Activated gamma-delta T cell (primary cell): ENCODE measurements around the gene SSR3.

Experiments
- DNase-seq: peaks from one replicate; lab custom pipeline; 2025; lab: John Stamatoyannopoulos, UW

SSR3 gene

GRCh38 chr3:156536524-156537316 lies 18.2 kb downstream of the SSR3 start:
- DNase-seq = no peak

- no peak for DNase-seq
These were observed 19.1 kb downstream of the SSR3 start for GRCh38 chr3:156535798-156536197.

- no peak for DNase-seq
These were observed 19.7 kb downstream of the SSR3 start for GRCh38 chr3:156535162-156535627.

DNA sequence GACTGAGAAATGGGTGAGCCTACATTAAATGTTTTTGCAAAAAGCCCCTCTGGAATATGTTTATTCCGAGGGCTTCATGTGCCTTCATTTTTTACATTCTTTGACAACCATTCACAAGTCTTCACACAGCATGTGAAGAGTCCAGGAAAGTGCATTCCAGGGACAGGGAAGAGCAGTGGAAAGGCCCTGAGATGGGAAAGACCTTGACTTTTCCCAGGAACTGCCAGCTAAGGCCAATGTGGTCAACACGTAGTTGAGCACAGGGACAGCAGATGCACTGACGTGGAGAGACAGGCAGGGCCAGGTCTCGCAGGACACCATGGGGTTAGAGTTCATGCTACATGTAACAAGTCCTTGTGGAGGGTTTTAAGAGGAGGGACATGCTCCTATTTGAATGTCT lies 21.7 kb downstream of the SSR3 start:
- no peak for DNase-seq

GRCh38 chr3:156532730-156533129 lies 22.2 kb downstream of the SSR3 start:
- DNase-seq = no peak

DNA sequence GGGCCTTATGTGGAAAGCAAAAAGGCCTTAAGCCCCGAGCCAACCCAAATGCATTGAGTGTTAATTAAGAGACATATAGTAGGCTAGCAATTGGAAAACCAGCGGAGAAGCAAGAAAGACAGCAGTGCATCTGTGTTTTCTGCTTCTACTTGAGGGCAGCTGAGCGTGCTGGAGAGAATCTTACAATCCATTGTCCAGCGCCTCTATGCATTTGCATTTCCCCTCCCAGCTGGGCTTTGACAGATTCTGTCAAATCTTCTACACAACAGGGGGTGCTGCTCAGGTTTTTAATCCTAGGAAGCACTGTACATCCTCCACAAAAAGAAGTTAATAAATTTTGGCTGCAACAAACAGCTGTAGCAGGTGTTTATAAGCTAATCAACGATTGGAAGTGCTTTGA lies 23.9 kb downstream of the SSR3 start:
- no peak for DNase-seq

DNA sequence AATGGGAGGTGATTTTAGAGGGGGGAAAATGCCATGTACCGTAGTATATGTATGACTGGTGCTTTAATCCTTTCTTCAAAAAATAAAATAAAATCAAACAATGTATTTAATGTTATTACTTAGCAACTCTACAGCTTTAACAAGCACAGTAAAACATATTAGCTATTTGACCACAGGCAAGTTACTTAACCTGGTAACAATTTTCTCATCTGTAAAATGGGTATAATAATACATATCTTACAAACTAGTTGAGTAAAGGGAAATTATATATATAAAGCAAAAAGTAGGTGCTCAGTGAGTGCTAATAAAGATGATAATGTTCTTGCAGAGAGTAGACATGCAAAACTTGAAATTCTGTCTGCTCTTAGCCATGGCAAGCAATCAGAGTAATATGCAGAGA lies 27.9 kb downstream of the SSR3 start:
- DNase-seq = no peak

DNA sequence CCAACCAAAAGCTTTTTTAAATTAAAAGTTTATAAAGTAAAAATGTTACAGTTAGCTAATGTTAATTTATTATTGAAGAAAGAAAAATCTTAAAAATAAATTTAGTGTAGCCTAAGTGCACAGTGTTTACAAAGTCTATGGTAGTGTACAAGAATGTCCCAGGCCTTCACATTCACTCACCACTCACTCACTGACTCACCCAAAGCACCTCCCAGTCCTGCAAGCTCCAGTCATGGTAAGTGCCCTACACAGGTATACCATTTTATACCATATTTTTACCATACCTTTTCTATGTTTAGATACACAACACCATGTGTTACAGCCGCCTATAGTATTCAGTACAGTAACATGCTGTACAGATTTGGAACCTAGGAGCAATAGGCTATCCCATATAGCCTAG lies 29.1 kb downstream of the SSR3 start:
- DNase-seq = no peak

GRCh38 chr3:156522673-156523072 lies 32.2 kb downstream of the SSR3 start:
- DNase-seq = no peak

DNA sequence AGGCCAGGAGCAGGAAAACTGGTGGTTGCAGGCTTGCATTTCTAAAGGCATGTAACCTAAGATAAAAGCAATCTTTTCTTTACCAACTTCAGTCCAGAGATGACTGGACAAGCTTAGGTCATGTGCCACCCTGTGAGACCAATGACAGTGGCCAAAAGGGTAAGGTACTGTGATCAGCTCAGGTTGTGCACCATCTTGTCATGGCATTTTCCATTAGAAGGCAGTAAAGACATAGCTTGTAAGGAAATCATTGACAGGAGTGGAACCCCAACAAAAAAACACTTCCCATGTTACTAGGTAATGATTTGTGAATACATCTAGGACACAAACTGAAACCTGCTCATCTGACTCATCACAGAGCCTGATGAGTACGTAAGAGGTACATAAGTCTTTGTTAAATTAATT lies 35.2 kb downstream of the SSR3 start:
- DNase-seq = no peak

DNA sequence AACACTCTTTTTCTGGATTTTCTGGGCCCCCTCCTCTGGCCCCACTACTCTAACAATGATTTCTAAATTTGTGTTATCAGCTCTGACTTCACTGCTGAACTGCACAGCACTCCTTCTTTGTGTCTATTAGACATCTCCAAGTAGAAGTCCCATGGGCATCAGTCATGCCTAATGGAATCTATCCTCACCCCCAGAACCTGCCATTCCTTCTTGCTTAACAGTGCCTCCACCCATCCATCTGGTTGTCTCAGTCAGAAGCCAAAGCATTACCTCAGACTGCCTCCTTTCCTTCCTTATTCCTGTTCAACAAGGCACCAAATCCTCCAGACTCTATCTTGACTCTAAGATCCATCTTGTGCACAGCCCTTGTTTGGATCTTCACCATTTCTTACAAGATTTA lies 36.2 kb downstream of the SSR3 start:
- no peak for DNase-seq

DNA sequence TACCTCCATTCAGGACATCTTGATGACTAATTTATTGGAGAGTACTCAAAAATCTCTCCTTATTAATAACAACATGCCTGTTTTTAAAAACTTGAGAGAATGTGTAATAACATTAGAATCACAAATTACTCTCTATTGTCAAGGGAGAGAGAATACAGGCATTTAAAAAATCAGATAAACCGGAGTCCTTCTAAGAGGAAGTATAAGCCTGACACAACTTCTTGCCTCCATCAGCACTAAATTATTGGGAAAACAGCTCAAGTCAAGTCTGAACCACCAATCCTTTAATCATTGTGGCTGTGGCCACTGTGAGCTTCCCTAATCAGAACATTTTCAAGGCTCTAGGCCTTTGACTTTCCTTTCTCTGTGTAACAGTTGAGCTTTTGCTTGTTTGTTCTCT lies 38.0 kb downstream of the SSR3 start:
- DNase-seq = no peak

DNA sequence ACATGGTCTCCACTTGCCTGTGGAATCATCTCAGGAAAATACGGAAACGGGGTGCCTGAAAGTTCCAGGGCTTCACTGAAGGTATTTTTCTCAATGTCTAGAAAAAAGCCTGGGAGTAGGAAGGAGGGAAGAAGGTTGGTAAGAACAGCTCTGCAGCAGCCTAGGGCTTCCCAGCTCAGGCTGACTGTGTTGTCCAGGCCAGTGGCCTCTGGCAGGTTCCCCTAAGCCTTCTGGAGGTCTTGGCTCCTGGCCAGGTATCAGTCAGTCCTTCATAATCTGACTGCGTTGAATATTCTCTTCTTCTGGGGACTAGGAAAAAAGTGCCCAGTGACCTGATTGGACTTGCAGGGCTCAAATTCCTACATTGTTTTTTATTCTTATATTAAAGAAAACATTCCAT lies 38.6 kb downstream of the SSR3 start:
- no peak for DNase-seq

DNA sequence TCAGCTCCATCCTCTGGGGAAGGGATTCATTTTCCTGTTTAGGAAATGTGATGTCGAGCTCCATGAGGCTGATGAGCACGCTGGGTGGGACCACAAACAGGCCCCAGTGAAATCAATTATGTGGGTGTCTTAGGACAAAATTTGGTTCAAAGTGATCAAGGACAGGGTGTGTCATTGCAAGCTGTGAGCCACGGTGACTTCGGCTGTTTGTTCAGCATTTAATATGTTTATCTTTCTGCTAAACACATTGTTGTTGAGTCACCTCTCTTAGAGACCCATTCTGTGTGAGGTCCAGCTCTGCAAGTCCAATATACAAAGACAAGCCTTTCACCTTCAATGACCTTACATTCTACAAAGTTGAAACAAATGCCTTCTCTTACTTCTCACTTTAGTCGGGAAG lies 41.3 kb downstream of the SSR3 start:
- no peak for DNase-seq

- DNase-seq = no peak
These were observed 42.8 kb downstream of the SSR3 start for GRCh38 chr3:156511987-156512677.

GRCh38 chr3:156509189-156510174 lies 45.4 kb downstream of the SSR3 start:
- no peak for DNase-seq

DNA sequence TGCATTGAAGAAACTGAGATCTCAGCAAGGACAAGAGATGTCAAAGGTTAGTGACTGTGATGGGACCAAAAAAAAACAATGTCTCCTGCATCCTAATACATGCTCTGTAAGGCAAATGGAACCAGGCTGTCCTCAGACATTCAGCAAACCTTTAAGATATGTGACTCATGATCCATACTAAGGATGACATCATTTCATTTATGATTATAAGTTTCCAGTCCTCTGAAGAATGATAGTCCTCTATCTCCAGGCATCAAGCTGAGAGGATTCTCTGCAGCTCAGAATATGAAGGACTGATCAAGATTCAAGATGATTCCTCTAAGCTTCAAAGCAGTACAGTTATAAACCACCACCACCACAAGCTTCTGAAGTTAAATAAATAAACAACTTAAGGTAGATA lies 47.6 kb downstream of the SSR3 start:
- no peak for DNase-seq

DNA sequence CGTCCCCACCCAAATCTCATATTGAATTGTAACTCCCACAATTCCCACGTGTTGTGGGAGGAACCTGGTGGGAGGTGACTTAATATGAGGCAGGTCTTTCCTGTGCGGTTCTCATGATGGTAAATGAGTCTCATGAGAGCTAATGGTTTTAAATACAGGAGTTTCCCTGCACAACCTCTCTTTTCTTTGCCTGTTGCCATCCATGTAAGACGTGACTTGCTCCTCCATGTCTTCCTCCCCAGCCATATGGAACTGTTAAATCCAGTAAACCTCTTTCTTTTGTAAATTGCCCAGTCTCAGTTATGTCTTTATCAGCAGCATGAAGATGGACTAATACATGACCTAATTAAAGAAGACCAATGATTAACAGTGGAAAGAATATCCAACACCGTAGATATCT lies 56.6 kb downstream of the SSR3 start:
- no peak for DNase-seq

DNA sequence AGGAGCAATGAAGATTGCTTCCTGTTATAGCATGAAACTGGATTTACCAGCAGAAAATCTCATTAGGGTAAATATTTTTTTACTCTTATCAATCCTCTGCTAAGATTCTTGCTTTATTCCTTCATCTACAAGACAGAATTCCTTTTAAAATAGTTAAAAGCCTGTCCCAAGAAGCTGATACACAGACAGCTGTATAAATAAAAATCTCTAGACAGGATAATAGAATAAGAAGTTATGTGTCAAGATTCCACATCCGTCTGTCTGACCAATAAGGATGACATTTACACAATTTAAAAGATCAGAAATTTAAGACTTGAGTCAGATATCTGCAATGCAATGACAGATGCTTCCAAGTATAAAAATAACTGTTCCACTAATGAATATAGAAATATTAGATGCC lies 57.6 kb downstream of the SSR3 start:
- DNase-seq = no peak

DNA sequence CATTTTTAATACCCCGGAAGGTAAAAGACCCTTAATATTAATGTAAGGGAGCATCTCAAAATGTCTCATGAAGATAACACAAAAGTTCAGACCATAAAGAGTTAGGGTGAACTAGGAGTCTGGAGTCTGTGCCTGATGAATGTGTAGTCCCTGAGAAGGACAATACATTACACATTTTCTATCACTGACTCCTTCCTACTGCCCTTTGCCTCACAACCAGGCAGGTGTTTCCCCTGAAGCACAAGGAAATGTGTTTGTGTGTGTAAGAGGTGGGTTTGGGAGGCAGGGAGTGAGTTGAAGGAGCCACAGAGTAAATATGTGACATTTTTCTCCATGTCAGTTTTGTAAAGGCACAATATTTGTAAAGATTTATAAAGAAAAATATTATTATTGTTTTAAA lies 59.1 kb downstream of the SSR3 start:
- no peak for DNase-seq

DNA sequence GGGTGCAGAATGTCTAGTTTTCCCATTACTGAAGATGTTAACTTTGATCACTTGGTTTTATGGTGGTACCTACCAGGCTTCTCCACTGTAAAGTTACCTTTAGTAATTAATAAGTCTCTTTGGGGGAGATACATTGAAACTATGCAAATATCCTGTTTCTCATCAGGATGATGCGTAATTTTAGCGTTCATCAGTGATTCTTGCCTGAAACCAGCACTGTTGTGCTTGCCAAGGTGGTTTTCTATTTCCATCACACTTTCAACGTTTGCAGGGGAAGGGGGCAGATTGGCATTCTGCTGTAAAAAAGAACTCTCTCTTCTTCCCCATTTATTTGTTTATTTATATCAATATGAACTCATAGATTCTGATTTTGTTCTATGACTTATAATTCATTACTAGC lies 61.0 kb downstream of the SSR3 start:
- DNase-seq = no peak

- DNase-seq = no peak
These were observed 62.1 kb downstream of the SSR3 start for GRCh38 chr3:156492801-156493261.
